Muscle layer of duodenum (tissue), 2 donors: ENCODE results near the gene UPK3B.
"Not testable (repeated sequence)": the region's sequence is repeated elsewhere in the genome, so short reads cannot be mapped to it uniquely, and the experiment has no call there.

Source experiments
- H3K27ac ChIP-seq: one replicate; pipeline ENCODE4 v1.7.0; 2013; ENCODE audit warnings: mild to moderate bottlenecking, low read length
- H3K27me3 ChIP-seq: one replicate; pipeline ENCODE4 v1.7.0; 2013; ENCODE audit warnings: low read depth, mild to moderate bottlenecking, control low read depth, low read length
- H3K36me3 ChIP-seq, 2 donors: one replicate each; pipeline ENCODE4 v1.7.0; 2013; ENCODE audit warnings: low read length in 2 of 2, control low read depth in 1 of 2, mild to moderate bottlenecking in 1 of 2; ENCODE audit not compliant: insufficient read depth in 2 of 2, control insufficient read depth in 1 of 2
- H3K4me1 ChIP-seq, 2 donors: one replicate each; pipeline ENCODE4 v1.7.0; 2013; ENCODE audit warnings: low read length in 2 of 2, mild to moderate bottlenecking in 2 of 2, control low read depth in 1 of 2, moderate library complexity in 1 of 2; ENCODE audit not compliant: insufficient read depth in 2 of 2, control insufficient read depth in 1 of 2
- H3K4me3 ChIP-seq, 2 donors: one replicate each; pipeline ENCODE4 v1.7.0; 2013; ENCODE audit warnings: low read length in 2 of 2, low read depth in 1 of 2, mild to moderate bottlenecking in 1 of 2
- H3K9me3 ChIP-seq, 2 donors: one replicate each; pipeline ENCODE4 v1.7.0; 2013; ENCODE audit warnings: low read length in 2 of 2, control low read depth in 1 of 2, mild to moderate bottlenecking in 1 of 2; ENCODE audit not compliant: control insufficient read depth in 1 of 2
- donor health status: healthy.

UPK3B gene

DNA sequence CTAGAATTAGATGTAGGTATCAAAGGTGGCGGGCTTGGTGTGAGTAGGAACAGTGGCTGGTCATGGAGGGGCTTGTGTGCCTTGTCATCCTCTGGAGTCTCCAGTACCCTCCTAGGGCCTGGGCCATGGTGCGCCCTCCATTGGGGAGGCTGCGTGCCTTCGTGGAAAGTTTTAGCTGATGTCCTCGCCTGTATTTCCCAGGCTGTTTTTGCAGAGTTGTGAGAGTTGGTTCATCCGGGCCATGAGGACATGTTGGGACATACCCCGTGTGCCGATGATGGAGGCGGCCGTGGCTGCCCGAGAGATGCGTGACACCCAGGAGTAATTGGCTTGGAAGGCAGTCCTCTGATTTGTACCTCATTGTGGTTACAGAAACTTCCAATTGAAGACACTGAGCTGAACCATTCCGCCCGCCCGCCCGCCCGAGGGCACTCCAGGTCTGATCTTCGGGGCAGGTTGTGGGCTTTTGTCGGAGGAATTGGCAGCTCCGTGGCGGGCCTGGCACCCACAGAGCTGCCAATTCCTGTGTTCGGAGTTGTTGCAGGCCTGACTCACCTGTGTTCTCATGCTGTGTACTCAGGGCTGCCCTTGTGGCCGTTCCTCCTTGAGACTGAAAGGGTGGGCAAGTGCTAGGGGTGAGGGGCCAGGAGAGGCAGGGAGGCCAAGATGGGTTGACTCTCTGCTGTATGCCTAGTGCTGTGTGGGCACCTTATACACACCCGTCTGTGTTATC, 33.4 kb upstream of the UPK3B start:
- H3K4me3 ChIP-seq, H3K27me3 ChIP-seq, H3K36me3 ChIP-seq, H3K9me3 ChIP-seq, H3K4me1 ChIP-seq, H3K27ac ChIP-seq: not testable (repeated sequence)

DNA sequence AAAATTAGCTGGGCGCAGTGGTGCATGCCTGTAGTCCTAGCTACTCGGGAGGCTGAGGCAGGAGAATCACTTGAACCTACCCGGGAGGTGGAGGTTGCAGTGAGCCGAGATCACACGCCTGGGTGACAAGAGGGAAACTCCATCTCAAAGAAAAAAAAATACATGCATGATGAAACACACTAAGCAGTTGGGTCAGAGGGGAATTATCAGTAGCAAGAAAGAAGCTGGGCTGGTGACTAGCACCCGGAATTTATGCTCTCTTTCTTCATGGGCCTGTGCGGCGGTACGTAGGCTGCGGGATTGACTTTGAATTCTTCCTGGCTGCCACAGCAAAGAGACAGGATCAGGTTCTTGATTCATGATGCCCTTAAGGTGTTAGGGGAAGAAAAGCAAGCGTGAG, 30.7 kb upstream of the UPK3B start:
- not testable (repeated sequence) for H3K36me3 ChIP-seq, H3K4me1 ChIP-seq, H3K27me3 ChIP-seq, H3K4me3 ChIP-seq, H3K9me3 ChIP-seq, H3K27ac ChIP-seq

DNA sequence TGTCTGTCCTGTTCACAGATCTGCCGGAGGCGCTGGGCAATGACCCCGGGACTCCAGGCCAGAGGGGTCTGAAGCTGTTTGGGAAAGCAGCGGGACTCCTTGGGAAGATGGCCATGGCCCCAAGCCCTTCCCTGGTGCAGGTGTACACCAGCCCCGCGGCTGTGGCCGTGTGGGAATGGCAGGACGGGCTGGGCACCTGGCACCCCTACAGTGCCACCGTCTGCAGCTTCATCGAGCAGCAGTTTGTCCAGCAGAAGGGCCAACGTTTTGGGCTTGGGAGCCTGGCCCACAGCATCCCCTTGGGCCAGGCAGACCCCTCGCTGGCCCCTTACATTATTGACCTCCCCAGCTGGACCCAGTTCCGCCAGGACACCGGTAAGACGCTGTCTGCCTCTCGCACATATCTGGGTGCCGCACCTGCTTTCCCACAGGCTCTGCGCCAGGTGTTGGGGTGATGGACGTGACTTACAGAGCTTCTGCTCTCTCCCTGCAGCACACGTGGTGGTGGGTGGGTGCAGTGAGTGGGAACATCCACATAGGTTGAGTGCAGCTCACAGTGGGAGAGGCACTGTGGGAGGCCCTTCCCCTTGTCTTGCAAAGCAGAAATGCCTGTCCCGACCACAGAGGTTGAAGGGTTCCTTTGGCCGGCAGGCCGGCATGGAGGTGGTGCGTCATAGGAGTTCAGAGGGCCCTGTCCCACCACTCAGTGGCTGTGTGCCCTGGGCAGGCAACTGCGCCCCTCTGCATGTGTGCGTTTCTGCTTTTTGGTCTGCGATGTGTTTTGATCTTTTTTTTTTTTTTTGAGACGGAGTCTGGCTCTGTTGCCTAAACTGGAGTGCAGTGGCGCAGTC, 29.7 kb upstream of the UPK3B start:
- H3K4me1 ChIP-seq, H3K4me3 ChIP-seq, H3K9me3 ChIP-seq, H3K27me3 ChIP-seq, H3K27ac ChIP-seq, H3K36me3 ChIP-seq: not testable (repeated sequence)

DNA sequence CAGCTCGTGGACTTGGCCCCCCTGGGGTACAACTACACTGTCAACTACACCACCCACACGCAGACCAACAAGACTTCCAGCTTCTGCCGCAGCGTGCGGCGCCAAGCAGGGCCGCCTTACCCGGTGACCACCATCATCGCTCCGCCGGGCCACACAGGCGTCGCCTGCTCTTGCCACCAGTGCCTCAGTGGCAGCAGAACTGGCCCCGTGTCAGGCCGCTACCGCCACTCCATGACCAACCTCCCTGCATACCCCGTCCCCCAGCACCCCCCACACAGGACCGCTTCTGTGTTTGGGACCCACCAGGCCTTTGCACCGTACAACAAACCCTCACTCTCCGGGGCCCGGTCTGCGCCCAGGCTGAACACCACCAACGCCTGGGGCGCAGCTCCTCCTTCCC, 27.7 kb upstream of the UPK3B start:
- H3K36me3 ChIP-seq, H3K4me3 ChIP-seq, H3K4me1 ChIP-seq, H3K27me3 ChIP-seq, H3K9me3 ChIP-seq, H3K27ac ChIP-seq: not testable (repeated sequence)

DNA sequence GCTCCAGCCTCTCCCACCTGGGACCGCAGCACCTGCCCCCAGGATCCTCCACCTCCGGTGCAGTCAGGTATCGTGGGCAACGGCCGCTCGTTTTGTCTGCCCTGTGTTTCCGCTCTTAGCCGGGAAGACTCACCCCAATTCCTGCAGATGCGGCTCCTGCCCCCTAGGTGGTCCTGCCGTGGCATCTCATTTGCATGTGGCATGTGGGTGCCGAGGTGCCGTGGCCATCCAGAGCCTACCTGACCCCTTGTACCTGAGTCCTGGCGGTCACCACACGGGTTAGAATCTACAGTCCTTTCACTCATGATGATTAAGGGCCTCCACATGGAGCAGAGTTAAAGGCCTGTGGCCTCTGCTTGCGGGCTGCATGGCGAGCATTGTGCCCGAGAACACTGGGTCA, 27.3 kb upstream of the UPK3B start:
- H3K4me1 ChIP-seq, H3K27ac ChIP-seq, H3K27me3 ChIP-seq, H3K9me3 ChIP-seq, H3K36me3 ChIP-seq, H3K4me3 ChIP-seq: not testable (repeated sequence)

DNA sequence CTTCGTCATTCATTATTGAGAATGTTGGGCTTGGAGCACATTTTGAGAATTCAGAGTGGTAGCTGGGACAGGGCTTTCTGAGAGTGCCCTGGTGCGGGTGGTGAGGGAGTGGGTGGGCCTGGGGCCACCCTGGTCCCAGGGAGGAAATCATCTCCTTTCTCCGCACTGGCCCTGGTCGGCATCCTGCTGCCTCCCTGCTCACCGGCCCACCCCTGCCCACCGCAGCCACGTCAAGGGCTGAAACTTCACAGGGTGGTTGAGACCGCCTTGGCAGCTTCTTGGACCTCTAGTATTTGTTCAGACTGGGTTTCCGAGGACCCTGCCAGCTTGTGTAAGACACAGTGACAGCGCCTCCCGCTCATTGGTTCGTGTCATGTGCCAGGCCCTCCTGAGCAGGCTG, 25.9 kb upstream of the UPK3B start:
- not testable (repeated sequence) for H3K27me3 ChIP-seq, H3K36me3 ChIP-seq, H3K27ac ChIP-seq, H3K4me3 ChIP-seq, H3K4me1 ChIP-seq, H3K9me3 ChIP-seq

DNA sequence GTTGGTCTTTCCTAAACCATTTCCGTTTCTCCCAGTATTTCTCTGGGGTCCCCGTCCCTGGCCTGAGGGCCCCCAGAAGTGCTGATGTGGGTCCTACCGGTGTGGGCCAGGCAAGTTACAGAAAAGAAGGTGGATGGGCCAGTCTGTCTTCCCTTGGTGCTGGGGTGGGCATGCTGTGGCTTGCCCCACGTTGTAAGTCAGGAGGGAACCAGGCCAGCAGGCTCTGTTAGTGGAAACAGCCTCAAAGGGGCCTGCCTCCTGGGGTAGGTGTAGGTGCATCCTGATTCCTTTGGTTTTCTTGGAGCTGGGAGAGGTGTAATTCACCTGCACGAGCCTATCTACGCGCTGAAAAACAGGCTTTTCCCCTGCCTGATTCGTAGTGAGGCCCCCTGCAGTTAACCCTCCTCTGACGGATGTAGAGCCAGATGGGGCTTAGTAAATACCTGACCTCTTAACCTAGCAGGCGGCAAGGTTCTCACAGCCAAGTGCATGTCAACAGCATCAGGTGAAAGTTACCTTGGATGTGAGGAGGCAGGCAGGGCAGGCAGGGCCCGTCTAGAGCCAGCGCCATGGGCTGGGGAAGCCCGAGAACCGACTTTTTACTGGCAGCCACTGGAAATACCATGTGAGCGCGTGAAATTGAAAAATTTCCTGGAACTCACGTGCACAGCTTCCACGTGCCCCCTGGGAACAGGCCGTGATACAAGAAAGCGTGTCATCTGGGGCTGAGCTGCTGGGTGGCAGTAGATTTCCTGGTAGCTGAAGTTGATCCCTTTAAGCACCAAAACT, 24.3 kb upstream of the UPK3B start:
- not testable (repeated sequence) for H3K4me1 ChIP-seq, H3K9me3 ChIP-seq, H3K27ac ChIP-seq, H3K36me3 ChIP-seq, H3K27me3 ChIP-seq, H3K4me3 ChIP-seq

DNA sequence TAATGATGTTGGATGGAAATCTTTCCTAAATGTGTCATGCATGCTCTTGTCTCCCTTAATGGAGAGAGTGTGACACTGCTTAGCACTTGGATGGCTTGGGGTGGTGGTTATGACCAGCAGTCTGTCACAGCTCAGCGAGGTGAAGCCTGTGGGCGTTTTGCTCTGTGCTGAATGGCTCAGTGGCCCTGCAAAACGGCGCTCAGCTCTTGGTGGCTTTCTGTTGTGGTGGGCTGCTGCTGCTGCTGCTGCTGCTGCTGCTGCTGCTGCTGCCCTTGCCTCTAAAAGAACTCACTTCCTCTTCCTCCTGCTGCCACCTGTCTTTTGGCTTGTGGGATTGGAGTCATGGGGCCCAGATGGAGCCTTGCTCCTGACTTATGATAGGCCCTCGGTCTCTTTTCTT, 23.7 kb upstream of the UPK3B start:
- not testable (repeated sequence) for H3K9me3 ChIP-seq

DNA sequence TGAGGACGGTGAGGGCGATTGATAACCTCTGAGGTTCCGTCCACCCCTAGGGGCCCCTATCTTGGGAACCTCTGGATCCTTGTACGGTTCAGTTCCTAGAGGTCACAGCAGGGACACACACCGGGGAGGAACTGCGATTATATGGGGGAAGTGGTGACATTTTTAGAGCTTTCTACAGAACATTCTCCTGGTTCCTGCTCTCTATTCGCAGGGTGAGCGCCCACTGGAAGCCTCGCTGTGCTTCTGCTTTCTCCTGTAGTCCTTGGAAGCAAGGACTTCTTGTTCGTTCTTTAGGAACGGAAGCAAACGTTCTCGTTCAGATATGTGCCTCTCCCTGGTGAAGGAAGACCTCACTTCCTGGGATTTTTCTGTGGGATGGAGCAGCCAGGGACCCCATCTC, 22.4 kb upstream of the UPK3B start:
- not testable (repeated sequence) for H3K27ac ChIP-seq, H3K9me3 ChIP-seq, H3K4me3 ChIP-seq, H3K27me3 ChIP-seq, H3K36me3 ChIP-seq, H3K4me1 ChIP-seq

More for the DNA sequence above, 23.7 kb upstream of the UPK3B start:
- H3K4me3 ChIP-seq, H3K36me3 ChIP-seq, H3K4me1 ChIP-seq, H3K27me3 ChIP-seq, H3K27ac ChIP-seq: not testable (repeated sequence)

DNA sequence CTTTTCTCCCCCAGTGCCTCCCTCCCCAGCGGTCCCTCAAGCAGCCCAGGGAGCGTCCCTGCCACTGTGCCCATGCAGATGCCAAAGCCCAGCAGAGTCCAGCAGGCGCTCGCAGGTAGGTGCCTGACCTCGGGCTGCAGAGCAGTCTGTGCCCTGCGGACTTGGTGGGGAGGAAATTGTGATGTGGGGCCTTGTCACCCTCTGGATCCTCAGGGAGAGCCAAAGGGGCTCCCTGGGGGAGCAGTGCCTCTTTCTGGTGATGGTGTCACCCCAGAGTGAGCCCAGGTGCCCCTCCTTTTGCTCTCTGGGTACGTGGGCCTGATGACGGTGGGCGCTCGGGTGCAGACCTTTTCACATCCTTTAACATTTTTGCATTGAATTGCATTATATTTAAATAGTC, 18.2 kb upstream of the UPK3B start:
- H3K4me3 ChIP-seq, H3K36me3 ChIP-seq, H3K9me3 ChIP-seq, H3K4me1 ChIP-seq, H3K27ac ChIP-seq, H3K27me3 ChIP-seq: not testable (repeated sequence)

DNA sequence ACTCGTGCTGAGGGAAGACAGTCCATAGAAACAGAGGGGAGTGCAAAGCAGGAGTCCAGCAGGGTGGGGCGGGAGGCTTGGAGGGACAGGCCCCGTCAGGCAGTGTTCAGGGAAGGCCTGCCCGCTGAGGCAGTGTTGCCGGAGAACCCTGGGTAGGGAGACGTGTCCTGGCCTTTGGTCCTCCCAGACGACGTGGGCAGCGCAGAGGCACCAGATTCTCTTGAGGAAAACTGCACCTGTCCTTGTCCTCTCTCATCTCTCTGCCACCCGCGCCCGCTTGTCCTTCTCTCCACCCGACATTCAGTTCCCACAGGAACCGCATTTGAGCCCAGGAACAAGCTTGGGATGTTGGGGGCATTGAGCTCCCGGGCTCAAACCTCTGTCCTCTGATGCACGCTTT, 14.6 kb upstream of the UPK3B start:
- H3K27ac ChIP-seq, H3K4me1 ChIP-seq, H3K36me3 ChIP-seq, H3K27me3 ChIP-seq, H3K9me3 ChIP-seq, H3K4me3 ChIP-seq: not testable (repeated sequence)
